HepG2 (cell line): ENCODE results near the gene CCL19. TPM values are rescaled to one million over a fixed set of nuclear protein-coding genes. Genes with fewer than 3 reads are reported as not detected.

Experiments
- CBX2 ChIP-seq, 2 experiments: fragments of 200-600 bp in 1 of 2; sonication (generic); formaldehyde crosslinking in 1 of 2; IDR thresholded peaks; 2 replicates each; pipeline versions ENCODE4 v1.7.0 to v1.8.1; 2018 to 2022; ENCODE audit warnings: low read depth in 2 of 2, low read length in 1 of 2, mild to moderate bottlenecking in 1 of 2, missing genetic modification reagents in 1 of 2
- GABPB1 ChIP-seq: IDR thresholded peaks from 2 replicates; pipeline ENCODE4 v1.6.1; 2016; ENCODE audit warnings: mild to moderate bottlenecking, missing genetic modification reagents, moderate library complexity, missing compliant biosample characterization
- HOXA3 ChIP-seq: sonication (generic); formaldehyde crosslinking; IDR thresholded peaks from 2 replicates; pipeline ENCODE4 v1.5.0; 2020; ENCODE audit warnings: missing genetic modification reagents
- IKZF4 ChIP-seq: sonication (generic); formaldehyde crosslinking; IDR thresholded peaks from 2 replicates; pipeline ENCODE4 v1.5.1; 2020; ENCODE audit warnings: borderline replicate concordance, mild to moderate bottlenecking, low read depth, missing genetic modification reagents; ENCODE audit errors: not compliant biosample characterization
- JUN ChIP-seq: sonication (generic); formaldehyde crosslinking; IDR thresholded peaks from 2 replicates; pipeline ENCODE4 v1.4.0; 2020; ENCODE audit warnings: mild to moderate bottlenecking, missing genetic modification reagents
- MAFK ChIP-seq, 2 experiments: IDR thresholded peaks in 1 of 2; conservative IDR thresholded peaks in 1 of 2; 2 replicates each; pipeline ENCODE4 v1.6.1; 2011; ENCODE audit warnings: improper control_type of control experiment in 2 of 2, low read length in 2 of 2
- MXI1 ChIP-seq: IDR thresholded peaks from 3 replicates; pipeline ENCODE4 v1.6.1; 2012; ENCODE audit warnings: low read depth, low read length, inconsistent platforms, borderline replicate concordance
- NFAT5 ChIP-seq: sonication (generic); formaldehyde crosslinking; IDR thresholded peaks from 2 replicates; pipeline ENCODE4 v1.4.0; 2020; ENCODE audit warnings: missing genetic modification reagents
- PITX1 ChIP-seq: sonication (generic); formaldehyde crosslinking; IDR thresholded peaks from 2 replicates; pipeline ENCODE4 v1.5.1; 2020; ENCODE audit warnings: mild to moderate bottlenecking, missing genetic modification reagents
- POLR2AphosphoS5 ChIP-seq: IDR thresholded peaks from 2 replicates; pipeline ENCODE4 v1.6.1; 2012; ENCODE audit warnings: low read depth, low read length
- RFXAP ChIP-seq: sonication (generic); formaldehyde crosslinking; IDR thresholded peaks from 2 replicates; pipeline ENCODE4 v1.4.0; 2020; ENCODE audit warnings: missing genetic modification reagents, borderline replicate concordance
- SAP130 ChIP-seq: IDR thresholded peaks from 2 replicates; pipeline ENCODE4 v1.6.1; 2016; ENCODE audit warnings: low read depth
- SP2 ChIP-seq: sonication (generic); formaldehyde crosslinking; IDR thresholded peaks from 2 replicates; pipeline ENCODE4 v1.5.1; 2020; ENCODE audit warnings: mild to moderate bottlenecking, missing genetic modification reagents
- SSRP1 ChIP-seq: IDR thresholded peaks from 2 replicates; pipeline ENCODE4 v1.6.1; 2016; ENCODE audit warnings: control low read depth
- THAP7 ChIP-seq: sonication (generic); formaldehyde crosslinking; IDR thresholded peaks from 2 replicates; pipeline ENCODE4 v1.8.1; 2023; ENCODE audit warnings: mild to moderate bottlenecking, missing genetic modification reagents
- ZFP91 ChIP-seq: sonication (generic); formaldehyde crosslinking; IDR thresholded peaks from 2 replicates; pipeline ENCODE4 v1.9.0; 2022; ENCODE audit warnings: missing genetic modification reagents, mild to moderate bottlenecking, borderline replicate concordance
- ZNF280D ChIP-seq: sonication (generic); formaldehyde crosslinking; IDR thresholded peaks from 2 replicates; pipeline ENCODE4 v1.5.1; 2020; ENCODE audit warnings: mild to moderate bottlenecking, missing genetic modification reagents
- ZNF564 ChIP-seq: sonication (generic); formaldehyde crosslinking; IDR thresholded peaks from 2 replicates; pipeline ENCODE4 v1.8.1; 2023; ENCODE audit warnings: mild to moderate bottlenecking, missing genetic modification reagents
- polyA plus RNA-seq, 8 experiments: library from polyadenylated mRNA; depleted of rRNA in 3 of 8; stranded (reverse) in 7 of 8; unstranded in 1 of 8; fragments of >200 nt; fragmentation: Illumina TruSeq in 4 of 8; extraction: Trizol in 4 of 8; gene quantifications; 2 replicates each; pipeline versions ENCODE4 v1.2.1 to v1.2.3, GENCODE V29; 2011 to 2016; ENCODE audit warnings: low read depth in 4 of 8, missing spikeins in 1 of 8, mixed read lengths in 1 of 8; ENCODE audit not compliant: insufficient read depth in 1 of 8
- total RNA-seq, 5 experiments: library from RNA; depleted of rRNA; stranded (reverse); fragments of >200 nt; fragmentation: Illumina TruSeq; extraction: Trizol; gene quantifications; 2 replicates each; pipeline ENCODE4 v1.2.3, GENCODE V29; 2016; ENCODE audit warnings: low read depth in 1 of 5

CCL19 gene
- total and polyA plus RNA-seq, 2 of the 13 experiments (the other 11 are each of a cell fraction or from before 2014, with no cell fraction given), result not detected

GRCh38 chr9:34646211-34647083 is 44.6 kb downstream of the CCL19 start, which contains the start of gene GALT (continued):
- TF ChIP-seq ZNF564 (CRISPR knock-in tag) (0 out of 2 replicates have a peak, but pooled peaks have one; percentile 33), THAP7 (CRISPR knock-in tag) (no peak), GABPB1 (CRISPR knock-in tag) (peak; percentile 80), SAP130 (CRISPR knock-in tag) (peak; percentile 85), IKZF4 (CRISPR knock-in tag) (no peak), MAFK (conservative IDR thresholded peaks at IDR 0.05 in 1 of 2, IDR thresholded peaks at IDR 0.05 in 1 of 2; ENCODE audit: low read length in 2 of 2) (no peak), RFXAP (CRISPR knock-in tag) (no peak), NFAT5 (CRISPR knock-in tag) (no peak), HOXA3 (CRISPR knock-in tag) (peak; percentile 59), SSRP1 (CRISPR knock-in tag) (no peak), POLR2AphosphoS5 (peak; percentile 86), JUN (CRISPR knock-in tag) (no peak), CBX2 (IDR thresholded peaks at IDR 0.05; ENCODE audit: low read depth, low read length) (no peak), CBX2 (CRISPR knock-in tag; IDR thresholded peaks at IDR 0.05; ENCODE audit: low read depth) (no peak), PITX1 (CRISPR knock-in tag) (peak; percentile 70), ZFP91 (CRISPR knock-in tag) (peak; percentile 87; the same call in 1 of the 2 replicates), SP2 (no peak; the same call in 1 of the 2 replicates), MXI1 (peak; percentile 72; the same call in 1 of the 3 replicates), ZNF280D (peak; percentile 77)
